Sciatic nerve (tissue), 2 donors: ENCODE data around the gene FRAS1. TPM values are rescaled to one million over a fixed set of nuclear protein-coding genes. Genes with fewer than 3 reads are reported as not detected.
"Not testable (repeated sequence)": the region's sequence is repeated elsewhere in the genome, so short reads cannot be mapped to it uniquely, and the experiment has no call there.

Experiments
- ATAC-seq: fragments of 200-7000 bp; cut with Tn5 transposase; one replicate; pipeline ENCODE4 v1.9.1; 2020; ENCODE audit warnings: mild to moderate bottlenecking, moderate library complexity
- DNase-seq: peaks from one replicate; pipeline ENCODE4 v3.0.0-alpha.2; 2020; ENCODE audit warnings: low spot score
- intact Hi-C: fragments of 100-400 bp; cut with DNase I; formaldehyde crosslinking; loops from one replicate; pipeline ENCODE4 v1.14.2; 2022
- total RNA-seq: library from RNA; stranded (reverse); fragmentation: NEBNext Ultra II Directional; extraction: Animal tissue kit (Norgen Biotek cat#: 25700); gene quantifications from one replicate; pipeline ENCODE4 v1.2.1, GENCODE V29; 2021
- donor health status: DM: no; HTN: no; CAD: no.
- donor health status: DM: no; HTN: no; CAD: no.

FRAS1 gene
- total RNA-seq, 1 donor from 2014 or later: 9.7 TPM

DNA sequence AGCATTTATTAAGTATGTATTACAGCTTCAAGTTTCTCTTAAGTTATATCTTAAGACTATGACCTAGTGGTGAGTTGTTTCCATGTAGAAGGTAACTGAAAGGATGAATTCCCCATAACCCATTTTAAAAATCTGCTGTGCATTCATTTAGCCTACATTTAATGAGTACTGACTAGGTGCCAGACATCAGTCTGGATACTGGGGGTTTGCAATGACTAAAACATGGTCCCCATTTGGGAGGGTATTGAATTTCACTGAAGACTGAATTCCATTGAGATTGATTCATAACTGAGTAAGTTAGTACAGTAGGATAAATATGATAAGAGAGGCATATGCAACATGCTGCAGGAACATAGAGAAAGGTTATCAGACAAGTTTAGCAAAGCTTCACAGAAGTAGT is 241.5 kb downstream of the FRAS1 start:
- DNase-seq (no peak), ATAC-seq (no peak)
- intact Hi-C loops: no loop called here

DNA sequence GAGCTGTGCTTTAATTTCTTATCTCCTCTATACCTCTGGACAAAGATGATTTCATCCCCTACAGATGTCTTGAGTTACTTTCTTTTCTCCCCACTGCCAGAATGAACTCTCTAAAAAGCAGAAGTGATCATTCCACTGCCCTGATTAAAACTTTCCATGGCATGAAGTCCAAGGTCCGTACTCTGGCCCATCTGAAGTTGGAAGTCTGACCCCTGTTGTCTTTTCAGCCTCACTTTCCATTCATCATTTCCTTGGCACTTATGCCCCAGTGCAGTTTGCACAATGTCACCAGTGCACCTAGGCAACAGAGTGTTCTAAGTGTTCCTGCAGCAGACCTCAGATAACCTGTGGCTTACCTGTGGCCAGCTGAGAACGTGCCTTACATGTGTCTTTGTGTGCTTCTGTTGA is 242.4 kb downstream of the FRAS1 start:
- intact Hi-C loops: no loop called here
- ATAC-seq (peak; percentile 50), DNase-seq (no peak)

DNA sequence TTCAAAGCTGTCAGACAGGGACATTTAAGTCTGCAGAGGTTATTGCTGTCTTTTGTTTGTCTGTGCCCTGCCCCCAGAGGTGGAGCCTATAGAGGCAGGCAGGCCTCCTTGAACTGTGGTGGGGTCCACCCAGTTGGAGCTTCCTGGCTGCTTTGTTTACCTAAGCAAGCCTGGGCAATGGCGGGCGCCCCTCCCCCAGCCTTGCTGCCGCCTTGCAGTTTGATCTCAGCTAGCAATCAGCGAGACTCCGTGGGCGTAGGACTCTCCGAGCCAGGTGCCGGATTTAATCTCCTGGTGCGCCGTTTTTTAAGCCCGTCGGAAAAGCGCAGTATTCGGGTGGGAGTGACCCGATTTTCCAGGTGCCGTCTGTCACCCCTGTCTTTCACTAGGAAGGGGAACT is 250.1 kb downstream of the FRAS1 start:
- intact Hi-C loops, DNase-seq, ATAC-seq: not testable (repeated sequence)

DNA sequence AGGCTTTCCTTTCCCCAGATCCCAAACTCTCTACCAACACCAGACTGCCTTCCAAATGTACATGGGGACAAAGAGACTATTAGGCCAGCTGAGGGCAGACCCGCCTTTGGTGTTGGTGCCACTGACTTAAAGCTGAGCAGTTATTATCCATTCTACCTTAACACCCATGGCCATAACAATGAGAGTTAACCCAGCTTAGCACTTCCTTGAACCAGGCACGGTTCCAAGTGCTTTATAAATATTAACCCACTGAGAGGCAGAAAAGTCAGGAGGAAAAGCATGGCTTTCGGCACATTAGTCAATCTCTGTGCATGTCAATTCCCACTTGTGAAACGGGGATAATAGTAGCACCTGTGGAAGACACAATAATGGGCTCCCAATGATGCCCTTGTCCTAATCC is 251.4 kb downstream of the FRAS1 start:
- DNase-seq (no peak), ATAC-seq (no peak)
- intact Hi-C loops: no loop called here

DNA sequence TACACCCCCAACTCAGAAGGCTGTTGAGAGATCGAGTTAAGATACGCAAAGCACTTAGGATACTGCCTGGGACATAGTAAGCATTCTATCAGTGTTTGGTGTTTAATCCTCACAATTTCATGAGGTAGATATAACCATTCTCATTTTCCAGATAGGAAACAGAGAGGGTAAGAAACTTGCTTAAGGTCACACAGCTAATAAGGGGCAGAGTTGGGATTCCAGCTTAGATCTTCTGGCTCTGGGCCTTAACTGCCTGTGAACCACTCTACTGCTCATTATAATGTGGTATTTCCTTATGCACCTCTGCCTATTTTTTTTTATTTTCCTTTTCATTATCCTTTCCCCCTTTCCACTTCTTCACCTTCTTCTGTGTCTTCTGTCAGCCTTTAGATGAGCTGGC is 252.2 kb downstream of the FRAS1 start:
- ATAC-seq (no peak), DNase-seq (no peak)
- intact Hi-C loops: no loop called here

DNA sequence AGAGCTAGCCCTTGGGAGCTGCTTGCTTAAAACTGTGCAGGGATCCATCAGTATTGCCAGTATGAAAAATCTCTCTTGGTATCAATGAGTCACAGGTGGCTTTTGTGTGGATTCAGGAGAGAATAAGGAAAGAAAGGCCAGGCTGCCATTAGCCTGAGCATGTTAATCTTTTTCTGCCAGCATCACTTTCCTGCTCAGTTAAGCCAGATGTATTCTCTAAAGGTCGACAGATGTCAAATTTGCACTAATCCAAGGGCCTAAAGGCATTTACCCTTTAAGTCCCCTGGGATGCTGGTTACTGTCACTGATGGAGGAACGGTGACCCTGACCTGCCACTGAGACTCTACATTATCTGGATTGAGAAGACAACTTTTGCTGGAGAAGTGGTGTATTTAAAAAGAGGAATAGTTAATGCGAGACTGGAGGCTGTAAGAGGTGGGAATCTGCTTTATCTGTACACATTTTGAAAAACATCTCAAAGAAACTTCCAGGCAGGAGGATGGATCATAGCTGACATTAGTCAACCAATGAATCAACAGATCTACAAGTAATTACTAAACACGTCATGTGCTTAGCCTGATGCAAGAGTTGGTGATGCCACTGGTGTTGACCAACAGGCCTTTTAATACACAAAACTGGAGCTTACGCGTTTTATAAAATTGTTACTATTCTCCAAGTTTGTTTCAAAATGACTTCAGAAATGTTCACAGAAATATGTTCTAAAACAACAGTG is 253.1 kb downstream of the FRAS1 start:
- no peak for DNase-seq
- no peak for ATAC-seq
- intact Hi-C loops: no loop called here

DNA sequence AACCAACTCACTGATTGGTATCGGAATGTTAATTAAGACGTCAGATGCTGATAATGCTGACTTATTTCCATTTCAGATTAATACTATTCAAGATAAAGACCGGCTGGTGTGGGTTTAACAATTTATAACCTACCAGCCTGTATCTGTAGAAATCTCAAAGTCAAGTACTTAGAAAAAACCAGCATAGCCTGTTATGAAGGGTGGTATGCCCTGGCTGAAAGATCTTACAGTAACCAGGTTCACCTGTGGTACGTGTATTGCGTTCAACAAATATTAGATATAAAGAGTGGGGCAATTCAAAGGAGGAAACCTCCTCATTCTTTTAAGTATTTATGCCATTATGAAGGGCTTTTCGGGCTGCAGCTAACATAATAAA is 253.6 kb downstream of the FRAS1 start:
- intact Hi-C loops: no loop called here
- DNase-seq: no peak
- no peak for ATAC-seq

DNA sequence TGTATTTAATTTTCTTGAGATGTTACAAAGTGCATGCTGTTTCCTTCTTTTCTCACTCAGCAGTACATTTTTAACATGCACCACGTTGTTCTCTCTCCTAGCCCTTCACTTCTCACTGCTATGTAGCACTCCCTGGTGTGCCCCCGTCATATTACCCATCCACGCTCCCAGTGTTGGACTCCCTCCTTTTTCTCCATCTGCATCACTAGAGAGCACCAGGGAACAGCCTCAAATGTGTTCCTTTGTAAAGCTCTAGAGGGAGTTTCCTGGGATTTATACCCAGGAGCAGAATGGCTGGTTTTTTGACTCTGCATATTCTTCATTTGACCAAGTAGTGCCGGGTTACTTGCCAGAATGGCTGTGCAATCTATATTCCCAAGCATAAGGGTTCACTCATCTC is 254.2 kb downstream of the FRAS1 start:
- DNase-seq (no peak), ATAC-seq (no peak)
- intact Hi-C loops: no loop called here

DNA sequence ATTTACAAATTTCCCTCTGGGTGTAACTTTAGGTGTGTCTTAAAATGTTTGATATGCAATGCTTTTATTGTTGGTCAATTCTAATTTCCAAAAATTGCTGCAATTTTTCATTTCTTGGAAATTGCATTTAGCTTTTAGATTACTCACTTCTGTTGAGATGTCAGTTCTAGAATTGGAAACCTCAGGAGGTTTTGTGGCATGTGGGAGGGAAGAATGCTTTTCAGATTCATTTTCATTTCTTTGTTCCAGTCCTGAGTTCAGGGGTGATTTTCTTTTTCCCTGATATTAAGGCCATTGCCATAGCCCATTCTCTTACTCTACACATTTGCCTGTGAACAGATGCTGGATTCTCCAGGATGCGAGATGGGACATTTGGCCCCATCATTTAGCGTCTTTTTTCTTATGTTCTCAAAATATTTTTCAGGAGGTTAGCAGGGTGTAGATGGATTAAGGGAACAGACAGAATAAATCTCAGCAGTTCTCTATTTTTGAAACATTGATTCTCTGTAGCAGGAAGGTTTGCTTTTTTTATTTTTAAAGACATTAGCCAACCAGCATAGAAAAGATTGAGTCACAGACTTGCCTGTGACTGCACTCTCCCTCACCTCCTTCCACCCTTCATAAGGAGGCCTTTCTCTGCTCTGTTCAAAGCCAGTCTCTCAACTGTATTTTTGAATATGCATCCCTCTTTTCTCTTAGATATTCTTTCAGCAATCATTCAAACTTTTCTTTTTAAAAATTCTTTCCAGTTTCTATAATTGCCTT is 256.0 kb downstream of the FRAS1 start:
- no peak for ATAC-seq
- intact Hi-C loops: no loop called here

DNA sequence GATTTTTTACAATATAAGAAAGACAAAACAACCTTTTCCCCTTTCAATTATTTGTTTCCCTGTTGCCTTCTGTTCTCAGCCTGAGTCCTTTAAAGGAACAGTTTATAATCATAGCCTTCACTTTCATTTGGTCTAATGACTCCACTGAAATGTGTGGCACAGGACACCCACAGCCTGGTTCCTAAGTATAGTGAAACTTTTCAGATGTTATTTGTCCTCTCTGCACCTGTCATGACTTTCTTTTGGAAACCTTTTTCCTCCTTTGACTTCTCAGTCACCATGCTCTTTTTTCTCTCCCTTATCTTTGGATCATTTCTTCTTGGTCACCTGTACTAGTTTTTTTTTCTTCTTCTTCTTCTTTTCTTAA is 256.6 kb downstream of the FRAS1 start:
- DNase-seq (no peak), ATAC-seq (no peak)
- intact Hi-C loops: no loop called here

More for the DNA sequence above, 256.0 kb downstream of the FRAS1 start:
- no peak for DNase-seq

DNA sequence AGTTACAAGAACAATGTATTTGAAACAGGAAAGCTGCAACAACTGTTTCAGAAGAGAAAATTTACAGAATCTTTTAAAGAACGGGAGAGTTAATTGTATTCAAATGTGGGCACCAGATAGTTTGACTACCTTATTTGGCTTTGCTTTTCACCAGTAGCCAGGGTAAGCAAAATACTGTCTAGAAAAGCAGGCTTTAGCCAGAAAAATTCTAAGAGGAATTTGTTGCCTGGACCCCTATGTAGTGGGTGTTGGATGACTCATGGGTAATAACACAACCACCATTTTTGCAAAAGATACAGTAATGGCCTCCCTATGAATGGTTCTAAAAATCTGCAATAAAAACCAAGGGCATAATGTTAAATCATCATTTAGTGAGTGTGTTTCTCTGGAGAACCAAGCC is 261.0 kb downstream of the FRAS1 start:
- no peak for DNase-seq
- intact Hi-C loops: no loop called here
- no peak for ATAC-seq

DNA sequence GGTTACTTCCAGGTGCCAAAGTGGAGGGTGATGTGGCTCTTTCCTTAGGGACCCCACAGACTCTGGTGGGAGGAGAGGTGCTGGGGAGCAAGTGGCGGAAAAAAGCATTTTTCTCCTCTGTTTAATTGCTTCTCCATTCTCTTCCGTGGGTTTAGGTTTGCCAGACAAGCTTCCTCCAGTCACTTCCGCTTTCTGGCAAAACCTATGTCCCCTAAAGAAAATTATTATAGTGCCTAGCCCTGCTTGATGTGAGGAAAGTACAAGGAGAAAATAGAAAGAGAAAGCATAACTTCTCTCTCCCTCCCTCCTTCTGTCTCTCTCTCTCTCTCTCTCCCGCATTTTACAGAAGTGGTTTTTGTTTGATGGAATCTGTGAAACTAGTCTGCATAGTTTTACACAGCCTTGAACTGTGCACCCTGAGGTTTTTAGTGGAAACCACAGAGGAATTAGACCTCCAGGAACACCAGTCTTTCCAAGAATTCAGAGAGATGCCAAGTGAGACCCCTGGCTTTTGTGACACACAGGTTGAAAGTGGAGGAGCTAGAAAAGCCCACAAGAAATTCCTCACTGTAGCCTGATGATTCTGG is 263.3 kb downstream of the FRAS1 start:
- ATAC-seq (no peak), DNase-seq (no peak)
- intact Hi-C loops: no loop called here

DNA sequence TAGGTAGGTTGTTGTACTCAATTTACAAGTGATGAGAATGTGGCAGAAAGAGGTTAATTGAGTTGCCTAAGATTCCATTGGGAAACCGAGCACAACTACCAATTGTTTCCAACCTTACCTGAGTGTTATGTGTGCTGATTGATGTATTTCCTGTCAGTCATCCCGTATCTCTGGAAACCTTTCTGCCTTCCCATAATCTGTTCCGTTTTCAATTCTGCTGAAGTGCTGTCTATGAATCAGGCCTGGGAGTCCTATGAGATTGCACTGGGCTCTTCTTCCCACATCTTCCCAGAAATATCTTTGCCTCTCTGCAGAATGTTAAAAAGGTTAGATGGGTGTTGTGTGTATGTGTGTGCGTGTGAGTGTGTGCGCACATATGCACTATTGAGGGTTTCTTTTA is 264.9 kb downstream of the FRAS1 start:
- no peak for DNase-seq
- intact Hi-C loops: no loop called here
- ATAC-seq: no peak

DNA sequence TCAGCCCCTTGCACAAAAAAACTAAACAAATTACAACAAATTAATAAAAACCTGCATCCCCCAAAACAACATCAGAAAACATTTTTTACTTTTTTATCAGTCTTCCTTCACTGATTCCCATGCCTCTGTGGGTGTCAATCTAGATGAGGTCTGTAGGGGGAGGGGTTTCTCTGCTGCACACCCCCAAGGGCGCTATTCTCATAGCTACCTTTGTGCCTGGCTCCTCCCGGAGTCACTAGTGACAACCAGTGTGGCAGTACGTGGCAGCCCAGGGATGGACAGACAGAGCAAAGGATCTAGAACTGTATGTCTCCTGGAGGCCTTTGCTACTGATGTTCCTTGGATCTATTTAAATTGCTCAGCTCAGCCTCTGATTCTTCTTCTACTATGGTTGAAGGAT is 266.3 kb downstream of the FRAS1 start:
- DNase-seq: no peak
- intact Hi-C loops: no loop called here
- ATAC-seq: no peak

DNA sequence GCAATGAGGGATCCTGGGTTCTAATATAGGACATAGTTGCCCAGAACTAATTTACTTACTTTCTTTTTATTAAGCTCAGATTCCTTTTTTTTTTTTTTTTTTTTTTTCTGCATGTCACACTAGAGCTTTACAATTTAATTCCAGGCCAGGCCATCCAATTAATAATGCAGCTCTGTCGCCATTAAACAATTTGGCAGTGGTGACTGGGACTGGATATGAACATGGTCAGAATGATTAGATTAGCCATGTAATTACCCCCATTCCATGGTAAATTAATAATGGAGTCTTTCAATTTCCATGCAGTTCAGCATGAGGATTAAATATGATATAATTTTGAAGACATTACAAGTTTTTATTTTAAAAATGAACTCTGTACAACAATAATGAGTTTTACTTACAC is 267.5 kb downstream of the FRAS1 start:
- intact Hi-C loops: no loop called here
- no peak for ATAC-seq

DNA sequence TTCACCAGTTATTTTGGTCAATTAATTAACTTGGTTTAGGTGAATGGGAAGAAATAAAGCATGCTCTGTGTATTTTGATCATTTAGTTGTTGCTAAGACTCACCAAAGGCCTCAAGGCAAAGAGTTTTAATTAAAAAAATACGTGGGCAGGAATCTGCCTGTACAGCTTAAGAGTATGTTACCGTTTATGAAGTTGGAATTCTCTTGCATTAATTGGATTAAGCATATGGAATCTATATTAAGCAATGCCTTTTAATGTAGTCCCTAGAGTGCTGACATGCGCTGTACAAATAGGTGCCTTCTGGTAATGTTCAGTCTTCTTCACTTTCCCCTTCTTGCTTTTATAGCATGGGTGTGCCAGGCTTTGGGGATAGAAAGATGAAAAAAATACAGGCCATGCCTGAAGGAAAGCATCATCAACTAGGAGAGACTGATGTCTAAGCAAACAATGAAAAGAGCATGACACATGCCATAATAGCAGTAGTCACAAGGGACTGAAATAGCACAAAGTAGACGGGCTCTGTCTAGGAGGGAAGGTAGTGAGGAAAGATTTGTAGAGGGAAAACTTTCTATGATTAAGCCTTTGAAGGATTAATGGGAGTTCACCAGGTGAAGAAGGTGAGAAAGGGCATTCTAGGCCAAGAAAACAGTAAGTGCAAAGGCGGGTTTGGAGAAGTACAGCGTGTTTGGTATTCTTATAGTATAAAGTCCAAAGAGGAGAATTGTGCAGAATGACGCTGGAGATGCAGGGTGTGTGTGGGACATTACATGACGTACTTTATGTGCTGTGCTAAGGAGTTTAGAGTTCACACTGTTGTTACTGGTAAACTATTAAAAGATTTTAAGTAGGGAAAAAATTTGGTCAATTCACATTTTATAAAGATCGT is 268.4 kb downstream of the FRAS1 start:
- no peak for DNase-seq
- intact Hi-C loops: no loop called here
- ATAC-seq: no peak

More for the DNA sequence above, 267.5 kb downstream of the FRAS1 start:
- DNase-seq: no peak

DNA sequence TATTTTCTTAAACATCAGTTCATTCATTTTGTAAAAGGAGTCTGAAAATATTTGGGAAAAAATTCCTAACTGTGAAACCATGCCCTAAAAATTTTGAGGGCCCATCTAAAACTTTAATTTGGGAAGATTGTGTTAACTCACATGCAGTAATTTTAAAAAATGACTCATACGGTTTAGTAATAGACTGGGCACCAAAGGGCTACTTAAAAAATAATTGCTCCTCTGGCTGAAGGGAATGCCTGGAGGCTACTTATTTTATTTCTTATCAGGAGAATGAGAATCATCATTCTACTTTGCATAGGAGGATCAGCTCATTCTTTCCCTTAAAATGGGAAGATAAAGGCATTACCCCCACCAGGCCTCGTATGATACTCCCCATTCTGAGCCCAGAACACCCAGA is 271.5 kb downstream of the FRAS1 start:
- DNase-seq, ATAC-seq, intact Hi-C loops: not testable (repeated sequence)

DNA sequence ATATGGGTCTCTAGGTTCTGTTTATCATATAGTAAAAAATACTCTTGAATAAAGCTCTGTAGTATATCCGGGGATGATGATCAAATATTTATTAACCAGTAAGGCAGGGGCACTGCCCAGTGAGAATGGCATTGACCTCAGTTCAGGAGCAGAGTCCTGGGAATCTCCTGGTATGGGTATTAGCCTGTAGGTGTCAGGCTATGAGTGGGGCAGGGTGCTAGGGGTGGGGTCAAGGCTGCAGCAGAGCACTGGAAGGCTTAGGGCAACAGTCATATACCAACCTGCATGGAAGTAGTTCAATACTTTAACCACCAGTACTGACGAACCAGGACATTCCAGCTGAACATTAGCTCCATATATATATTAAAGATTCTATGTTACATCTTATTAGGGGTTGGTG is 274.1 kb downstream of the FRAS1 start:
- DNase-seq: no peak
- ATAC-seq: no peak
- intact Hi-C loops: no loop called here

DNA sequence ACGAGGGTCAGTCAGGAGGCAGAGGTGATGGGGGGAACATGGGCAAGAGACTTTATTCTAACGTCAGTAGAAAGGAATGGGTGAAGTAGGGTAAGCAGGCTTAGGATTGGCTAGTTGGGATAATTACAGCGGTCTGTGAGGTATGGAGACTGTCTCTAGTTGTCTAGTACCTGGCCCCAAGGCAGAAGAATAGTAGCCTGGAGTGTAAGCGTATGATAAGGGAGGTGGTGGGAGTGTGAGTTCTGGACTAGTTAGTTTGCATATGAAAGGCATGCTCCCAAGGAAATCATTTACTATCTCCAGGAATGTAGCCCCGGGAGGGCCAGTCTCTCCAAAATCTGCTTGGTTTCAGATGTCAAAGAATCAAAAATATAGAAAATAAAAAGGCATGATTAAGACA is 274.8 kb downstream of the FRAS1 start:
- intact Hi-C loops: no loop called here
- DNase-seq (no peak), ATAC-seq (no peak)
